ENCODE data around the gene HPSE2. TPM values are rescaled to one million over a fixed set of nuclear protein-coding genes. Genes with fewer than 3 reads are reported as not detected.

Gene HPSE2
- total and polyA plus RNA-seq, 2 of the 8 experiments (the other 6 are each of a cell fraction or from before 2014, with no cell fraction given): 0.41 to 0.58 TPM

DNA sequence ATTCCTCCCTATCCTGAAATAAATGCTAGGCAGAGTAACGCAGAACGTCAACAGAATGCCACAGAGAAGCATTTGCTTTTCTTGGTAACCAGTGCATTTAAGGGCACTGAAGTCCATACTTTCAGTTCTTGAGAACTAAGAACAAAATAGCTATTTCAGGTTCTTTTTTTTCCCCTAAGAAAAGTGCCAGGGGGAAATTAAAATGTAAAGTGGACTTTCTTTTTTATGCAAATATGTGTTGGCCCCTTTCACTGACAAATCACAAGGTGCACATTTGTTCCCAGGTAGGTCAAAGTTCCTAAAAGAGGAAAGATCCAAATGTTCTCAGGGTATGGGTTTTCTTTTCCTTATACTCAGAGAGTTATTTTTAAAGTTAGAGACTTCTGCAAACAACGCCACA is 151.5 kb downstream of the HPSE2 start (continued):
- TF ChIP-seq CHD7 (IDR thresholded peaks at IDR 0.05; ENCODE audit: insufficient replicate concordance, low read length) (no peak), SAP30 (IDR thresholded peaks at IDR 0.05; ENCODE audit: insufficient read depth, insufficient replicate concordance, low read length) (no peak), SP4 (IDR thresholded peaks at IDR 0.05; ENCODE audit: low read length) (no peak), FOSL1 (IDR thresholded peaks at IDR 0.05; ENCODE audit: insufficient read depth, low read depth, low read length) (no peak), JUND (IDR thresholded peaks at IDR 0.05; ENCODE audit: low read length) (no peak), JUN (IDR thresholded peaks at IDR 0.05; ENCODE audit: low read depth, low read length) (no peak)

Data from H1 (cell line).